OCI-LY3 (cell line): ENCODE results near the gene SNUPN.

Experiments used
- CTCF ChIP-seq: fragments of 200-600, 300-600 bp; sonication (generic); IDR thresholded peaks from 2 replicates; pipeline ENCODE4 v1.5.1; 2014; ENCODE audit warnings: antibody characterized with exemption, low read length, low read depth
- EZH2phosphoT487 ChIP-seq: fragments of 200-600 bp; shearing (Covaris generic); IDR thresholded peaks from 2 replicates; pipeline ENCODE4 v1.6.1; 2018; ENCODE audit warnings: antibody characterized with exemption, mixed run types, low read depth

GRCh38 chr15:75573648-75574384, 51.7 kb downstream of the SNUPN start:
- no peak for TF ChIP-seq CTCF
- no peak for TF ChIP-seq EZH2phosphoT487
